Upper lobe of left lung (tissue), 6 donors: ENCODE results near the gene USB1. TPM values are rescaled to one million over a fixed set of nuclear protein-coding genes. Genes with fewer than 3 reads are reported as not detected.

Source experiments
- ATAC-seq, 2 donors: fragments of 200-7000 bp; cut with Tn5 transposase; one replicate each; pipeline ENCODE4 v1.9.1; 2022; ENCODE audit warnings: mild to moderate bottlenecking in 2 of 2, moderate library complexity in 2 of 2; ENCODE audit not compliant: low FRiP score in 2 of 2
- DNase-seq, 2 donors: peaks; one replicate each; pipeline ENCODE4 v3.0.0-alpha.2; 2019 to 2020
- H3K27ac ChIP-seq, 4 donors: fragments of 200-600 bp; sonication (generic); one replicate each; pipeline ENCODE4 v1.5.1; 2016 to 2019
- H3K27me3 ChIP-seq, 4 donors: fragments of 200-600 bp; sonication (generic); one replicate each; pipeline ENCODE4 v1.5.1; 2017 to 2019
- H3K36me3 ChIP-seq, 4 donors: fragments of 200-600 bp; sonication (generic); one replicate each; pipeline ENCODE4 v1.5.1; 2016 to 2019
- H3K4me1 ChIP-seq, 4 donors: fragments of 200-600 bp; sonication (generic); one replicate each; pipeline ENCODE4 v1.5.1; 2018 to 2019
- H3K4me3 ChIP-seq, 4 donors: fragments of 200-600 bp; sonication (generic); one replicate each; pipeline ENCODE4 v1.5.1; 2017 to 2019; ENCODE audit warnings: mild to moderate bottlenecking in 2 of 4, moderate library complexity in 1 of 4
- H3K9me3 ChIP-seq, 4 donors: fragments of 200-600 bp; sonication (generic); one replicate each; pipeline ENCODE4 v1.5.1; 2018 to 2019
- CTCF ChIP-seq, 6 experiments: fragments of 450-650 bp in 4 of 6; fragments of 200-600 bp in 2 of 6; sonication (generic) in 2 of 6; IDR thresholded peaks; one replicate each; pipeline ENCODE4 v1.5.1; 2016 to 2019; ENCODE audit warnings: antibody characterized with exemption in 6 of 6
- EP300 ChIP-seq, 4 donors: sonication (generic); formaldehyde crosslinking; IDR thresholded peaks; one replicate each; pipeline ENCODE4 v1.5.1; 2017; ENCODE audit warnings: antibody characterized with exemption in 4 of 4, control low read depth in 2 of 4
- POLR2A ChIP-seq, 4 donors: fragments of 450-650 bp; IDR thresholded peaks; one replicate each; pipeline ENCODE4 v1.5.1; 2016 to 2017; ENCODE audit warnings: antibody characterized with exemption in 4 of 4, mild to moderate bottlenecking in 2 of 4
- POLR2AphosphoS5 ChIP-seq, 2 donors: sonication (generic); formaldehyde crosslinking; IDR thresholded peaks; one replicate each; pipeline ENCODE4 v1.5.1; 2017; ENCODE audit warnings: antibody characterized with exemption in 2 of 2
- WGBS, 2 donors: methylation state at CpG; one replicate each; pipeline ENCODE4 v1.1.5; 2017 to 2018; 5-methylcytosine and 5-hydroxymethylcytosine counted together
- total RNA-seq, 6 donors: library from RNA; depleted of rRNA in 4 of 6; stranded (reverse); fragments of >200 nt in 4 of 6; gene quantifications; one replicate each; pipeline versions ENCODE4 v1.1.0 to v1.2.1, GENCODE V29; 2016 to 2021
- donor health status: DM: no; HTN: no; CAD: no; lungs with moderate emphysema.
- donor health status: DM: no; HTN: yes; CAD: no; lungs with severe emphysema.

Gene USB1
- total RNA-seq, 6 donors from 2014 or later = 32.7 to 55.5 (median 46.5) TPM

GRCh38 chr16:58062821-58063220 lies 61.6 kb downstream of the USB1 start:
- no peak for TF ChIP-seq EP300 (IDR thresholded peaks at IDR 0.05)
- no peak for TF ChIP-seq CTCF (IDR thresholded peaks at IDR 0.05)
- TF ChIP-seq POLR2A (IDR thresholded peaks at IDR 0.05) = no peak
- no peak for TF ChIP-seq POLR2AphosphoS5 (IDR thresholded peaks at IDR 0.05)
- Histone ChIP-seq H3K27ac (peak overlapping the region in 1 of 4 donors; percentile 36), H3K27me3 (no peaks in the 10 kb centered on the region), H3K4me3 (no peak overlapping the region), H3K9me3 (no peaks in the 10 kb centered on the region), H3K4me1 (peaks cover 0 to 9% (median 5%) of the 10 kb centered on the region in 4 donors), H3K36me3 (no peaks in the 10 kb centered on the region)
- DNase-seq (no peak), ATAC-seq (peak in 1 of 2 donors; percentile 38)
- WGBS, 2 donors = 83 to 100% methylated on average over 1 to 4 of the region's 4 CpGs

DNA sequence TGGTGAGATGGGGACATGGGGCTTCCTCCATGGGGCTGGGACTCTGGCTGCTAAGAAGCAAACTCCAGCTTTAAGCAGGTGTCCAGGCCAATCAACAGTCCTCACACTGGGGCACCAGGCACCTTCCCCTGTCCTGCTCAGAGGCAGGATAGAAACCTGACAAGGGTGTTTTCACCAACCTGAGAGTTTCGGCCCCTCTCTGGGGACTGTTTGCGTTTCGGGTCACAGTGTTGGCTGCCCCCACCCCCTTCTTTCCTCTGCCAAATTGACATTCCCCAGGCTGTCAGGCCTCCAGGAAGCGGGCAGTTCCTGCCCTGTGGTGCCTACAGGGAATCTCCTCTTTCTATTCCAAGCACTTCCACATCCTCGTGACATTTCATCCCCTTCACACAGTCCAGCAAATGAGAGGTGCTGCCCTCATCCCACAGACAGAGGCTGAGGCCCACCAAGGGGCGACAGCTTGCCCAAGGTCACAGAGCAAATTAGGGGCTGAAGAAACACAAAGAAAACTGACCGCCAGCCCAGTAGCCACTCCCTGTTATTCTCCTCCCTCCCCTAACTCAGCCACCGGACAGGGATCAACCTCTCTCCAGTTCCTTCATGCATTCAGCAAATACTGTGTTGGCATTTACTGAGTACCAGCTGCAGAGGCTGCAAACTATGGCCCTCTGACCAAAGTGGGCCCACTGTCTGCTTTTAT lies 62.3 kb downstream of the USB1 start:
- ATAC-seq = peak in 1 of 2 donors; percentile 68
- 42% methylated on average over 8 of the region's 8 CpGs for WGBS, 2 donors
- H3K27me3 ChIP-seq = no peaks in the 10 kb centered on the region
- H3K4me3 ChIP-seq = no peak overlapping the region
- DNase-seq = no peak
- peaks cover 0 to 9% (median 5%) of the 10 kb centered on the region in 4 donors for H3K4me1 ChIP-seq
- no peaks in the 10 kb centered on the region for H3K36me3 ChIP-seq
- no peaks in the 10 kb centered on the region for H3K9me3 ChIP-seq
- H3K27ac ChIP-seq = peak overlapping the region in 2 of 4 donors; percentile 29 to 36
- no peak for TF ChIP-seq CTCF (IDR thresholded peaks at IDR 0.05)
- no peak for TF ChIP-seq POLR2AphosphoS5 (IDR thresholded peaks at IDR 0.05)
- no peak for TF ChIP-seq EP300 (IDR thresholded peaks at IDR 0.05)
- no peak for TF ChIP-seq POLR2A (IDR thresholded peaks at IDR 0.05)

GRCh38 chr16:58070585-58070984 lies 69.4 kb downstream of the USB1 start:
- ATAC-seq = no peak
- H3K9me3 ChIP-seq = no peaks in the 10 kb centered on the region
- no peaks in the 10 kb centered on the region for H3K4me1 ChIP-seq
- H3K27ac ChIP-seq = no peak overlapping the region
- DNase-seq = no peak
- no peaks in the 10 kb centered on the region for H3K36me3 ChIP-seq
- WGBS, 2 donors = 98 to 100% methylated on average over 4 of the region's 4 CpGs
- TF ChIP-seq CTCF (IDR thresholded peaks at IDR 0.05) (no peak), POLR2AphosphoS5 (IDR thresholded peaks at IDR 0.05) (no peak)
- no peak overlapping the region for H3K4me3 ChIP-seq
- no peaks in the 10 kb centered on the region for H3K27me3 ChIP-seq

Other genes with a start within 250 kb of the USB1 start
- gene KIFC3, start 198.9 kb upstream of the USB1 start, total RNA-seq = 100 to 1,000 TPM in 4 of 6 donors, 10 to 100 TPM in 2; 82.6 to 340 (median 110) TPM
- under 1 TPM in 2 of 6 donors, not detected in 4; 0.06 to 0.39 TPM for gene CNGB1, start 30.3 kb upstream of the USB1 start, total RNA-seq
- 10 to 100 TPM in 4 of 6 donors, 1 to 10 TPM in 2; 8.0 to 28.3 (median 13.3) TPM for gene ZNF319, start 735 bp upstream of the USB1 start, total RNA-seq
- gene MMP15, start 24.3 kb downstream of the USB1 start, total RNA-seq = 10 to 100 TPM; 14.7 to 30.5 (median 25.3) TPM
- 10 to 100 TPM; 12.6 to 43.3 (median 26.4) TPM for gene CFAP20, start 128.0 kb downstream of the USB1 start, total RNA-seq
- gene CSNK2A2, start 196.7 kb downstream of the USB1 start, total RNA-seq = 10 to 100 TPM; 34.7 to 73.9 (median 46.1) TPM